ENCODE data around the gene CFAP126.

GRCh38 chr1:161342821-161343220 is 24.9 kb downstream of the CFAP126 start:
- TF ChIP-seq CTCF (IDR thresholded peaks at IDR 0.05; ENCODE audit: low read depth, low read length) = no peak
- no peak for TF ChIP-seq POLR2A (IDR thresholded peaks at IDR 0.05; ENCODE audit: extremely low read depth, insufficient read length)
